ENCODE measurements around the gene ELMO3.

ELMO3 gene

DNA sequence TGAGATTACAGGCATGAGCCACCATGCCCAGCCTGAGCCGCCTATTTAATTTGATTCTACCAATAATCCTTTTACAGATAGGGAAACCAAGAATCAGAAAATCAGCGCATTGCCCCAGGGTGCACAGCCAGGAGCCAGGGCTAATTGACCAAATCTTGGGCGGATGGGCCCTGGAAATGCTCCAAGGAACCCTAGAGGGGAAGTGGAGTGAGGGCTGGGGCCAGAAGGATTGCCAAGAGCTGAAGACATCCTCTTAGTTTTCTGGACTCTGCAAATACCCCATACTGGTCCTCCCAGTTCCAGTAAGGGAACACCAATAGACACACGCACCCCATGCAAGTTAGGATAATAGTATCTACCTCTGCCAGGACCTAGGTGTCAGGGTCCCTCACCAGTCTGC is 44.5 kb downstream of the ELMO3 start:
- no peak for ATAC-seq
- TF ChIP-seq TSHZ2 (CRISPR knock-in tag; IDR thresholded peaks at IDR 0.05) = no peak
- no peak for TF ChIP-seq ARNTL (CRISPR knock-in tag; IDR thresholded peaks at IDR 0.05; ENCODE audit: borderline replicate concordance, low read depth)
- TF ChIP-seq ZFP3 (CRISPR knock-in tag; IDR thresholded peaks at IDR 0.05) = no peak
- no peak for TF ChIP-seq BACH2 (CRISPR knock-in tag; IDR thresholded peaks at IDR 0.05; ENCODE audit: borderline replicate concordance)
- TF ChIP-seq ESRRG (CRISPR knock-in tag; IDR thresholded peaks at IDR 0.05) = no peak
- TF ChIP-seq, protein P1, sequence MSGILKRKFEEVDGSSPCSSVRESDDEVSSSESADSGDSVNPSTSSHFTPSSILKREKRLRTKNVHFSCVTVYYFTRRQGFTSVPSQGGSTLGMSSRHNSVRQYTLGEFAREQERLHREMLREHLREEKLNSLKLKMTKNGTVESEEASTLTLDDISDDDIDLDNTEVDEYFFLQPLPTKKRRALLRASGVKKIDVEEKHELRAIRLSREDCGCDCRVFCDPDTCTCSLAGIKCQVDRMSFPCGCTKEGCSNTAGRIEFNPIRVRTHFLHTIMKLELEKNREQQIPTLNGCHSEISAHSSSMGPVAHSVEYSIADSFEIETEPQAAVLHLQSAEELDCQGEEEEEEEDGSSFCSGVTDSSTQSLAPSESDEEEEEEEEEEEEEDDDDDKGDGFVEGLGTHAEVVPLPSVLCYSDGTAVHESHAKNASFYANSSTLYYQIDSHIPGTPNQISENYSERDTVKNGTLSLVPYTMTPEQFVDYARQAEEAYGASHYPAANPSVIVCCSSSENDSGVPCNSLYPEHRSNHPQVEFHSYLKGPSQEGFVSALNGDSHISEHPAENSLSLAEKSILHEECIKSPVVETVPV (CRISPR knock-in tag; IDR thresholded peaks at IDR 0.05) = no peak
- TF ChIP-seq PPARA (CRISPR knock-in tag; IDR thresholded peaks at IDR 0.05; ENCODE audit: borderline replicate concordance) = no peak
- TF ChIP-seq GLIS3 (CRISPR knock-in tag; IDR thresholded peaks at IDR 0.05) = no peak
- TF ChIP-seq TOX (CRISPR knock-in tag; IDR thresholded peaks at IDR 0.05; ENCODE audit: borderline replicate concordance) = no peak
- no peak for TF ChIP-seq ZNF70 (CRISPR knock-in tag; IDR thresholded peaks at IDR 0.05)
- no peak for TF ChIP-seq ZNF565 (CRISPR knock-in tag; conservative IDR thresholded peaks at IDR 0.05; ENCODE audit: low read depth)
- no peak for TF ChIP-seq PATZ1 (CRISPR knock-in tag; IDR thresholded peaks at IDR 0.05; ENCODE audit: borderline replicate concordance)
- no peak for TF ChIP-seq RARB (CRISPR knock-in tag; IDR thresholded peaks at IDR 0.05)
- no peak for TF ChIP-seq OSR1 (CRISPR knock-in tag; IDR thresholded peaks at IDR 0.05)
- TF ChIP-seq, protein P2, sequence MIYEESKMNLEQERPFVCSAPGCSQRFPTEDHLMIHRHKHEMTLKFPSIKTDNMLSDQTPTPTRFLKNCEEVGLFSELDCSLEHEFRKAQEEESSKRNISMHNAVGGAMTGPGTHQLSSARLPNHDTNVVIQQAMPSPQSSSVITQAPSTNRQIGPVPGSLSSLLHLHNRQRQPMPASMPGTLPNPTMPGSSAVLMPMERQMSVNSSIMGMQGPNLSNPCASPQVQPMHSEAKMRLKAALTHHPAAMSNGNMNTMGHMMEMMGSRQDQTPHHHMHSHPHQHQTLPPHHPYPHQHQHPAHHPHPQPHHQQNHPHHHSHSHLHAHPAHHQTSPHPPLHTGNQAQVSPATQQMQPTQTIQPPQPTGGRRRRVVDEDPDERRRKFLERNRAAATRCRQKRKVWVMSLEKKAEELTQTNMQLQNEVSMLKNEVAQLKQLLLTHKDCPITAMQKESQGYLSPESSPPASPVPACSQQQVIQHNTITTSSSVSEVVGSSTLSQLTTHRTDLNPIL (CRISPR knock-in tag; IDR thresholded peaks at IDR 0.05; ENCODE audit: low read depth) = no peak
- no peak for TF ChIP-seq ZC3H10 (CRISPR knock-in tag; IDR thresholded peaks at IDR 0.05)
- no peak for TF ChIP-seq SNAI2 (CRISPR knock-in tag; IDR thresholded peaks at IDR 0.05)
- TF ChIP-seq CSDC2 (CRISPR knock-in tag; IDR thresholded peaks at IDR 0.05) = no peak

GRCh38 chr16:67244387-67245185 is 45.7 kb downstream of the ELMO3 start:
- ATAC-seq = peak; percentile 19
- TF ChIP-seq ESRRG (CRISPR knock-in tag; IDR thresholded peaks at IDR 0.05) (no peak), ZNF565 (CRISPR knock-in tag; conservative IDR thresholded peaks at IDR 0.05; ENCODE audit: low read depth) (no peak), CSDC2 (CRISPR knock-in tag; IDR thresholded peaks at IDR 0.05) (no peak), ZNF70 (CRISPR knock-in tag; IDR thresholded peaks at IDR 0.05) (no peak)

DNA sequence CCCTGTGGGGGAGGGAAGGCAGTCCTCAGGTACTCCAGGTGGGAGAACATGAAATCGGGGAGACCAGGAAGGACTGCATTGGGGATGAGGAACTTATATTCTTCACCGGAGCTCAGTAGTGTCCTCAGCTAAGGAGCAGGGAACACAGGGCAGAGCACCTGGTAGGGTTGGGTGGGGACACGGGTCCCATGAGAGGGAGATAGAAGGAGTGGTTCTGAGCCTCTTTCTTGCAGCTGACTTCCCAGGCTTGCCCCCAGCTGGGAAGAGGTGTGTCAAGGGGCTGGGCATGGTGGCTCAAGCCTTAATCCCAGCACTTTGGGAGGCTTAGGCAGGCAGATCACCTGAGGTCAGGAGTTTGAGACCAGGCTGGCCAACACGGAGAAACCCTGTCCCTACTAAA is 46.3 kb downstream of the ELMO3 start:
- ATAC-seq = no peak
- TF ChIP-seq ESRRG (CRISPR knock-in tag; IDR thresholded peaks at IDR 0.05) = no peak
- TF ChIP-seq POU6F1 (CRISPR knock-in tag; IDR thresholded peaks at IDR 0.05; ENCODE audit: borderline replicate concordance, low read depth) = no peak
- no peak for TF ChIP-seq ISL1 (CRISPR knock-in tag; IDR thresholded peaks at IDR 0.05)
- TF ChIP-seq RARB (CRISPR knock-in tag; IDR thresholded peaks at IDR 0.05) = no peak
- no peak for TF ChIP-seq PPARA (CRISPR knock-in tag; IDR thresholded peaks at IDR 0.05; ENCODE audit: borderline replicate concordance)
- no peak for TF ChIP-seq ZFP30 (CRISPR knock-in tag; IDR thresholded peaks at IDR 0.05)
- no peak for TF ChIP-seq TSHZ2 (CRISPR knock-in tag; IDR thresholded peaks at IDR 0.05)
- no peak for TF ChIP-seq PATZ1 (CRISPR knock-in tag; IDR thresholded peaks at IDR 0.05; ENCODE audit: borderline replicate concordance)
- no peak for TF ChIP-seq ZNF8 (CRISPR knock-in tag; IDR thresholded peaks at IDR 0.05)

Measured in SK-N-SH treated with all-trans-retinoic acid at 6 μM for 48 hours (cell line).